HG02870 (cell line): ENCODE measurements around the gene TAS2R4.
"Not testable (repeated sequence)": the region's sequence is repeated elsewhere in the genome, so short reads cannot be mapped to it uniquely, and the experiment has no call there.

Experiments used
- ATAC-seq: cut with Tn5 transposase; IDR thresholded peaks from one replicate; pipeline ENCODE4 v1.9.1; 2021; ENCODE audit warnings: mild to moderate bottlenecking, moderate library complexity; ENCODE audit not compliant: unreplicated experiment

TAS2R4 gene, protein sequence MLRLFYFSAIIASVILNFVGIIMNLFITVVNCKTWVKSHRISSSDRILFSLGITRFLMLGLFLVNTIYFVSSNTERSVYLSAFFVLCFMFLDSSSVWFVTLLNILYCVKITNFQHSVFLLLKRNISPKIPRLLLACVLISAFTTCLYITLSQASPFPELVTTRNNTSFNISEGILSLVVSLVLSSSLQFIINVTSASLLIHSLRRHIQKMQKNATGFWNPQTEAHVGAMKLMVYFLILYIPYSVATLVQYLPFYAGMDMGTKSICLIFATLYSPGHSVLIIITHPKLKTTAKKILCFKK

GRCh38 chr7:141776374-141776773 lies at the start of gene TAS2R4:
TSS of gene TAS2R4 (plus strand) at chr7:141776674. CDS start at chr7:141778489, 1,815 bp downstream.
- no peak for ATAC-seq

DNA sequence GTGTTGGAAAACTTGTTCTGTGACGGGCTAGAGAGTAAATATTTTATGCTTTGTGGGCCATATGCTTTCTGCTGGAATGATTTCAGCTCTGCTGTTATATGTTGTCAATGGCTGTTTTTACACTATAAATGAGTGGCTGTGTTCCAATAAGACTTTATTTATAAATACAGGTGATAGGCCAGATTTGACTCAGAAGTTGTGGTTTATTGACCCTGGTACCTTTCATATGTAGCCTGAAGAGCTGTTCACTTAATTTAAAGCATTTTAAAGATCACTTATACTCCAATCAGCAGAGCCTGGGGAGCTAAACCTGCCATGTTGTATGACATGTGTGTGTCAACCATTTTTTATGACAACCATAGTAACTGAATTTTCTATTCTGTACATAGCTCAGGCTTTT lies 47.5 kb upstream of the TAS2R4 start:
- ATAC-seq = no peak

DNA sequence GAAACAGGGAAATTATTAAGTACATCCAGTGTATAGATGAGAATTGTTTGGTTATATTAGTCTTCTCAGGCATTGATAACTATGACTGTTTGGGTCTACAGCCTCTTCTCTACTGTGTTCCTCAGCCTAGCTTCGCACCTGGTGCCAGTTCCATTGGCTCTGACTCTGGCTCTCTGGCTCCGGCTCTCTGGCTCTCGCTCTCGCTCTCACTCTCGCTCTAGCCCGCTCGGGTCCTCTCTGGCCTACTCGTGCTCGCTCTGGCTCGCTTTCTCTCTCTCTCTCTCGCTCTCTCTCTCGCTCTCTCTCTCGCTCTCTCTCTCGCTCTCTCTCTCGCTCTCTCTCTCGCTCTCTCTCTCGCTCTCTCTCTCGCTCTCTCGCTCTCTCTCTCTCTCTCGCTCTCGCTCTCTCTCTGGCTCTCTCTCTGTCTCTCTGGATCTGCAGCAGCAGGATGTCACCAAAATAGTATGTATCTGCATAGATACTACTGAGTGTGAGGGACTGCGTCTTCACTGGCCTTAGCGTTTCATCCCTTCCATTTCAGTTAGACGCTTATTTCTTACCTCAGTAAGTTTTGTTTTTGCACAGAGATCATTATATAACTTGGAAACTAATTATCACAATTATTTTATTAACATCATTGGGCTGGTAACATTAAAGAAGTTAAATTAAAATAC lies 44.9 kb upstream of the TAS2R4 start:
- ATAC-seq = no peak

DNA sequence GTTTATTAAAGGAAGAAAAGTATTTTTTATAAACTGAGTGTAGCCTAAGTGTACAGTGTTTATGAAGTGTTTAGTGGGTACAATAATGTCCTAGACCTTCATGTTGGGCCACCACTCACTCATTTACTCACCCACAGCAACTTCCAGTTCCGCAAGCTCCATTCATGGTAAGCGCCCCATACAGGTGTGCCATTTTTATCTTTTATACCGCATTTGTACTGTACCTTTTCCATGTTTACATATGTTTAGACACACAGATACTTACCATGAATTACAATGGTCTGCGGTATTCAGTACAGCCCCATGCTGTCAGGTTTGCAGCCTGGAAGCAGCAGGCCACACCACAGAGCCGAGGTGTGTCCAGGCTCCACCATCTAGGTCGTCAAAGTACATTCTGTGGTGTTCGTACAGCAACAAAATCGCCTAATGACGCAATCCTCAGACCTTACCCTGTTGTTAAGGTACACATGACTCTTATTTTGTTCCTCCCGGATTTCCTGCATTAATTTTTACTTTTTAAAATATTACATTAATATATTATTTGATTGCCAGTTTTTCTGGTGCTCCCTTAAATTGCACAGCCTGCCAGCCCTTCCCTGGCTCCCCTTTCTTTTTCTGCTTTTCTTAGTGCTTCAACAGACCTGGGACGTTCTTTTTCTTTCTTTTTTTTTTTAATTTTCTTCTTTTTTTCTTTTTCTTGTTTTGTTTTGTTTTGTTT lies 39.2 kb upstream of the TAS2R4 start:
- ATAC-seq = no peak

DNA sequence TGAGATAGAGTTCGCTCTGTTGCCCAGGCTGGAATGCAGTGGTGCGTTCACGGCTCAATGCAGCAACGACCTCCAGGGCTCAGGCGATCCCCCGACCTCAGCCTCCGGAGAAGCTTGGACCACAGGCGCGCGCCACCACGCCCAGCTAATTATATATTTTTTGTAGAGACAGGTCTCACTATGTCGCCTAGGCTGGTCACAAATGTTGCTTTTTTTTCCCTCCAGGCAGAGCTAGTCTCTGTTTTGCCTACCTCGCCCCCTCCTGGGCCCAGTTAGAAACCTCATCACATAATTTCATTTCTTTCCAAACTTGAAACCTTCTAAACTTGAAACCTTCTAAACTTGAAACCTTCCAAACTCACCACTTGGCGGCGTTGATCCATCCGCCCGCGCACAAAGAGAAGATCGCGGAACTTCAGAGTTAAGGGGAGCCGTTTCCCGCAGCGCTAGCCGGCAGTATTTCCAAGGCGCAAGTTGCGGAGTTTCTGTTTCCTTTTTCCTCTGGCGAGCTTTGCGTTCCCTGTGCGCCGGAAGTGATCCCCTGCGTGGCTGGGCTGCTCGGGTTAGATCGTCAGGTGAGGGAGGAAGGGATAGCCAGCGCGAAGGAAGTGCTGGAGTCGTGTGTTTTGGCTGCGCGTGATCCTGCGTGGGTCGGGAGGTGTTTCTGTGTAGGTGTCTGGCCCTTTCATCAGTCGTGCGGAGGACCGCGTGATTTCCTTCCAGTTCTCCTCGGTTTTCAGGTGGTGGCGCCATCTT lies 38.5 kb upstream of the TAS2R4 start, which contains the start of gene SSBP1:
TSS of gene SSBP1 (plus strand) at position 523 of the 756 bp plus-strand sequence. CDS start 809 bp downstream, outside the sequence.
- peak; percentile 88 for ATAC-seq

DNA sequence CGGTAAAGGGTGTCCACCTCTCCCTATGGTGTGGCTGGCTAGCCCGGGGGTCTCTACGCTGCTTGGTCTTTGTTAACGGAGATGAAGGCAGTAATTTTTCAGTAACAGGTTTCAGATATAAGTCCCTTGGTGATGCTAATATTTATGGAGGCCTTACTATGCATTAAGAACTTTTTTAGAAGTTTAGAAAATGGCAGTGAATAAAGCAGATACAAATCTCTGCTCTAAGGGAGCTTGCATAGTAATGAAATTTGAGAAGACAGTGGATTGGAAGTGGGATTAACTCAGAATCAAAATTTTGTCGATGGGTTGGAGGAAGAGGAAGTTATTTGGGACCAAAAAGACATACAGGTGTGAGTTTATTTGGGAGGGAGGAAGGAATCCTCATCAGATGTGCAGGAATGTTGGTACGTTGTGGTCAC lies 37.9 kb upstream of the TAS2R4 start:
- no peak for ATAC-seq

DNA sequence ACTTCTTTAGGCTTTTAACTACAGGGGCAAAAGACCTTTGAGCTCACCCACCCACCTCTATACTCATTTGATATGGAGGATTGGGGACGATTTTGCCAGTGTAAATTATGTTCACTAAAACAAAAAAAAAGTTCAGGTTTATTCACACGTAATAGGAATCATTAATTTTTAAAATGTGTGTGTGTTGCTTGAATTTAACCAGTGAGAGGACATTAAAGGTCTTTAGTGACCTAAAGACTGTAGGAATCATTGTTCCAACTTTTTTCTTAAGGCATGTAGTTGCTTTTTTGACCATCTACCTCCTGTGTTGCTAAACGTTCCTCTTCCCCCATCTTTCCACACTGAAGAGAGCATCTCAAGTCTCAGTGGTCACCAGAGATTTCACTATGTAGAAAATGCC lies 37.2 kb upstream of the TAS2R4 start:
- no peak for ATAC-seq

GRCh38 chr7:141742229-141742628 lies 34.2 kb upstream of the TAS2R4 start:
- ATAC-seq = no peak

GRCh38 chr7:141744131-141744530 lies 32.3 kb upstream of the TAS2R4 start:
- ATAC-seq = no peak

- no peak for ATAC-seq
Measured at GRCh38 chr7:141748396-141748795, 28.1 kb upstream of the TAS2R4 start.

GRCh38 chr7:141751904-141752303 lies 24.6 kb upstream of the TAS2R4 start:
- not testable (repeated sequence) for ATAC-seq

DNA sequence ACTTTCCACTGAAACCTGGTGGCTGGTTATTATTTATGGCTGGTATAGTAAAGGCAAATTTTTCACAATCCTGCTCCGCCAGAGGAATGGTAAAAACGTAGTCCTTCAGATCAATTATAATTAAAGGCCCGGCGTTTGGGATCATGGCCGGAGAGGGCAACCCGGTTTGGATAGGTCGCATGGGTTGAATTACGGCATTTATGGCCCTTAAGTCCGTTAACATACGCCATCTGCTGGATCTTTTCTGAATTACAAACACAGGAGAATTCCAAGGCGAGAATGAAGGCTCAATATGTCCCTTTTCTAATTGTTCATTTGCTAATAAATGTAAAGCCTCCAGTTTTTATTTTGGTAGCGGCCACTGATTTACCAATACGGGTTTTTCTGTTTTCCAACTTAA lies 23.8 kb upstream of the TAS2R4 start:
- ATAC-seq = no peak

DNA sequence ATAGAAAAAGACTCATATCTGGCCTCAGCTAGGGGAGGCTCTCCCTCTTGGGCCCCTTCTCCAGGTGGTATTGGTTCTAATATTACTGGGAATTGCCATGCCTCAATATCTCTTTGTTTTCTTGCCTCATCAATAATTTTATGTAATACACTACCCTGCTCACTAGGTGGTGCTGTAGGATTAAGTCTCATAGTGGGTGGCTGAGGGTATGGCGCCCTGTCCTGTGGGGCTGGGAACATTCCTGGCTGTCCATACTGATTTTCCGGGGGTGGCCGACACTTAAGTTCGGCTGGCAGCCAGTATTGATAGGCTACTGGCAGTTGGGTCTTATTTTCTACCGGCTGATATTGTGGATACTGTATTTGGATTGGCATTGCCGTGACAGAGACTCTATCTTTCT lies 21.5 kb upstream of the TAS2R4 start:
- no peak for ATAC-seq

DNA sequence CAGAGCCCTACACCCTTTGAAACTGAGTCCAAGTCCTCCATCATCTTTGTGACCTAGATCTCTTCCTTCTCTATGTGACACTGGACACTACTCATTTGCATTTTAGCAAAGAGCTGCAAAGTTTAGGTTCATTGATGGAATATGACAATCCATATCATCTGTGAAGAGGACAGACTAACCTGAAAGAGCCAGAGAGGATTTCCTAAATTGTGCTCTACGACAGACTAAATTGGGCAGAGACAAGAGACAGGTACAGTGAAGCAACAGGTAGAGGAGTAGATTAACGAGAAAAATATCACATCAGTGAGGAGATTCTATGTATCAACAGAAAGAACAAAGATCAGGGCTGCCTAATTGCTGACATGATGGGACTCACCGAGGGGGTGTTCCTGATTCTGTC lies 12.7 kb upstream of the TAS2R4 start, which contains the start of gene TAS2R3:
TSS of gene TAS2R3 (plus strand) at position 301 of the 400 bp plus-strand sequence. CDS start at position 363, 62 bp downstream.
- no peak for ATAC-seq

GRCh38 chr7:141770083-141770583 lies 6.3 kb upstream of the TAS2R4 start:
- not testable (repeated sequence) for ATAC-seq

DNA sequence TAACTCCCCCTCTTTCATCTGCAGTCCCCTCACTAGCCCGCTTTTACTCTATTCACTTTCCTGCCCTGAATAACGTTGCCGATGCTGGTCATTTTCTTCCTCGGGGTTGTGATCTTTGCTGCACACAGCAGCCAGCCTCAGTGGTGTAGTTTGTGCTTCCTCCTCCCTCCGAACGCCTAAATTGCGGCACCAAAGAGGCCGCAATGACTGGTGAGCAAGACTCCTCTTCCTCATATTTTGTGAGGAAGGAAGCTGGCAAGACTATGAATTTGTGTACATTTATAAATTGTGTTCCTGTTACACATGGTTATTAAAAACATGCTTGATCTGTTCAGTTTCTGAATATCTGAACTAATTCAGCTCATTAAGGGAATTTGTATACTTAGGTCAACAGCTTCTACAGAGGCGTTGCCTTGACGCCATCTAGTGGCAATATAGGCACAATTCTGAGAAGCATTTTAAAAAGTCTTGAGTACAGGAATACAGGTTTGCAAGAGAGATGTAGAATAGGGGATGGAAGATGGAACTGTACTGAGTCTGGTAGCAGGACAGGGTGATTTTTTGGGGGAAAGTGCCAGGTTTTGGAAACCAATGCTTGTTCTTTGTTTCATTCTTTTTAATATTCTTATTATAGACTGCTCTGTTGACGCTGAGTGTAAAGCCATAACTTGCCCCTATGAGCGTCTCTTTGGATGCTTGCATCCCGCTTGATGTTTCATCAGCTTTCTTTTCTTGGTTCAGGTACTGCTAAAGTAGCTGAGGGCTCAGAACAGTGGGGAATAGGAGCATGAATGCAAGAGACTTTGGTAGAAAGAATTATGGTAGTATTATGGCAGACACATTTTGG lies 9.5 kb downstream of the TAS2R4 start:
- peak; percentile 70 for ATAC-seq

DNA sequence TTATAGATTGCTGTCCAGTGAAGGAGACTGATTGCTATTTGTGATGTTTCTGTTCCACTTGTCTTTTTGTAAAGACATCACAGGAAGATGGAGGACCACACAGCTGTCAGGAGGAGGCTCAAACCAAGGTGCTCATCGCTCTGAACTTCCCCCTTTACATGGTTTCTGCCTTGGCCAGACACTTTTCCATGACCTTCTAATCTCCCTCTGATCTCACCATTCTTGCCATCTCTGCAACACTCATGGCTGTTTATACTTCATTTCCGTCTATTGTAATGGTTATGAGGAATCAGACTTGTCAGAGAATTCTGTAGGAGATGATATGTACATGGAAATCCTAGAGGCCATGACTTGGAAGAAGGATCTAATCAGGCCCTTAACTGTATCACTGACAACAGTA lies 11.8 kb downstream of the TAS2R4 start:
- ATAC-seq = no peak

- ATAC-seq = no peak
Measured at GRCh38 chr7:141789917-141790316, 13.4 kb downstream of the TAS2R4 start, which contains the start of gene TAS2R5. TSS of gene TAS2R5 (plus strand) at chr7:141790217. CDS start at chr7:141790362, 145 bp downstream.

GRCh38 chr7:141792526-141792925 lies 16.1 kb downstream of the TAS2R4 start:
- ATAC-seq = no peak

DNA sequence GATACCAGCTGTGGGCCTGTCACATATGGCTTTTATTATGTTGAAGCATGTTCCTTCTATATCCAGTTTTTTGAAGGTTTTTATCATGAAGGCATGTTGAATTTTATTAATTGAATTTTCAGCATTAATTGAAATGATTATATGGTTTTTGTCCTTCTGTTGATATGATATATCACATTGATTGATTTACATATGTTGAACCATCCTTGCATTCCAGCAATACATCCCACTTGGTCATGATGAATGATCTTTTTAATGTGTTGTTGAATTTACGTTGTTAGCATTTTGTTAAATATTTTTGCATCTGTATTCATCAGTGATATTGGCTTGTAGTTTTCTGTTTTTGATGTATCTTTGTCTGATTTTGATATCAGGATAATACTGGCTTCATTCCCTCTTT lies 43.6 kb downstream of the TAS2R4 start:
- no peak for ATAC-seq
